ENCODE data around the gene MEX3B. TPM values are rescaled to one million over a fixed set of nuclear protein-coding genes. Genes with fewer than 3 reads are reported as not detected.

MEX3B gene
- total and polyA plus RNA-seq, 9 of the 15 experiments (the other 6 are each of a cell fraction or from before 2014, with no cell fraction given): 0.94 to 12.8 (median 3.6) TPM

- TF ChIP-seq RERE (CRISPR knock-in tag; IDR thresholded peaks at IDR 0.05; ENCODE audit: borderline replicate concordance): no peak
- 0 out of 4 replicates have a peak, but pooled peaks of 1 of the 2 experiments have one; percentile 26 for TF ChIP-seq MNT (conservative IDR thresholded peaks at IDR 0.05)
- 0 out of 2 replicates have a peak, but pooled peaks have one; percentile 42 for TF ChIP-seq HDAC2 (IDR thresholded peaks at IDR 0.05)
- TF ChIP-seq SMAD4 (CRISPR knock-in tag; conservative IDR thresholded peaks at IDR 0.05): peak; percentile 93
- TF ChIP-seq ARID4B (CRISPR knock-in tag; IDR thresholded peaks at IDR 0.05): no peak
- TF ChIP-seq AFF1 (IDR thresholded peaks at IDR 0.05; ENCODE audit: low read depth in 1 of 2, partially characterized antibody in 2 of 2): no peak
- no peak for TF ChIP-seq POLR2AphosphoS2 (IDR thresholded peaks at IDR 0.05; ENCODE audit: low read length)
- peak; percentile 19; the same call in 1 of the 2 replicates for TF ChIP-seq TFAP4 (CRISPR knock-in tag; IDR thresholded peaks at IDR 0.05; ENCODE audit: borderline replicate concordance)
- TF ChIP-seq RBBP5 (IDR thresholded peaks at IDR 0.05; ENCODE audit: borderline replicate concordance, insufficient read depth, low read length, poor library complexity, severe bottlenecking): no peak
These were observed 27.6 kb downstream of the MEX3B start (continued) for GRCh38 chr15:82018201-82018600.
